K562 (cell line): ENCODE measurements around the gene SEH1L. TPM values are rescaled to one million over a fixed set of nuclear protein-coding genes. Genes with fewer than 3 reads are reported as not detected.

Experiments used
- ATAC-seq: fragments of 200-7000 bp; cut with Tn5 transposase; 3 replicates; pipeline ENCODE4 v1.9.1; 2020; ENCODE audit warnings: moderate library complexity
- BruUV-seq: library from RNA; stranded (reverse); fragments of 400-500 nt; replicated peaks from 2 replicates; lab custom pipeline; 2021; lab: Mats Ljungman, UMichigan
- CTCF ChIA-PET: fragments of 300-600 bp; formaldehyde crosslinking; extraction: SDS; loops from one replicate; lab custom pipeline; 2021; ENCODE audit warnings: low intra/inter-chr PET ratio; lab: Yijun Ruan, JAX
- POLR2A ChIA-PET: fragments of 300-600, 350-650 bp; sonication (Branson Sonifier 250); formaldehyde crosslinking; extraction: SDS; loops from one replicate; lab custom pipeline; 2021; ENCODE audit warnings: antibody characterized with exemption, inconsistent platforms; lab: Yijun Ruan, JAX
- DNase-seq, 4 experiments: peaks; one replicate each; pipeline versions ENCODE4 v3.0.0 to v3.0.0-alpha.2; 2011 to 2018; ENCODE audit warnings: low spot score in 3 of 4, mixed read lengths in 3 of 4; ENCODE audit errors: extremely low read depth in 1 of 4
- FAIRE-seq: peaks from 2 replicates; lab custom pipeline; 2011; peaks lifted over from hg19 to GRCh38; lab: Jason Lieb, UNC
- H2AFZ ChIP-seq: 2 replicates; pipeline ENCODE4 v1.6.0; 2011; ENCODE audit warnings: low read depth, low read length, control low read depth, inconsistent platforms
- H3K27ac ChIP-seq: fragments of 200-600 bp; 3 replicates; pipeline ENCODE4 v1.8.0; 2011; ENCODE audit warnings: low read depth, mild to moderate bottlenecking, control low read depth, inconsistent platforms, low read length, moderate library complexity, mixed read lengths; ENCODE audit errors: extremely low read depth
- H3K27me3 ChIP-seq, 2 experiments: fragments of 300-600 bp in 1 of 2; 2 replicates in 1 of 2; 3 replicates in 1 of 2; pipeline versions ENCODE4 v1.6.0 to v1.8.0; 2011; ENCODE audit warnings: inconsistent platforms in 2 of 2, low read length in 2 of 2, mild to moderate bottlenecking in 1 of 2, mixed read lengths in 1 of 2, moderate library complexity in 1 of 2; ENCODE audit not compliant: control insufficient read depth in 2 of 2, insufficient read depth in 2 of 2
- H3K36me3 ChIP-seq: fragments of 300-600 bp; 3 replicates; pipeline ENCODE4 v1.8.0; 2011; ENCODE audit warnings: mild to moderate bottlenecking, low read length, inconsistent platforms; ENCODE audit not compliant: control insufficient read depth, insufficient read depth
- H3K4me1 ChIP-seq, 2 experiments: fragments of 200-600 bp in 1 of 2; replicated peaks in 1 of 2; 2 replicates in 1 of 2; 3 replicates in 1 of 2; pipeline versions ENCODE4 v1.5.1 to v1.8.0; 2011; ENCODE audit warnings: inconsistent platforms in 2 of 2, low read length in 2 of 2, mild to moderate bottlenecking in 1 of 2, mixed read lengths in 1 of 2, moderate library complexity in 1 of 2; ENCODE audit not compliant: control insufficient read depth in 2 of 2, insufficient read depth in 2 of 2
- H3K4me2 ChIP-seq: 2 replicates; pipeline ENCODE4 v1.6.1; 2011; ENCODE audit warnings: low read length, control low read depth, inconsistent platforms, mixed read lengths; ENCODE audit not compliant: insufficient read depth
- H3K4me3 ChIP-seq: fragments of 200-600 bp; sonication (generic), shearing (Covaris generic); 2 replicates; pipeline ENCODE4 v1.5.1; 2016; ENCODE audit warnings: control low read depth, inconsistent platforms
- H3K79me2 ChIP-seq: fragments of 200-600 bp; 3 replicates; pipeline ENCODE4 v1.8.0; 2011; ENCODE audit warnings: low read length, inconsistent platforms; ENCODE audit not compliant: control insufficient read depth, insufficient read depth
- H3K9ac ChIP-seq, 2 experiments: 2 replicates each; pipeline versions ENCODE4 v1.6.0 to v1.6.1; 2011; ENCODE audit warnings: low read depth in 2 of 2, low read length in 2 of 2, control low read depth in 1 of 2, inconsistent platforms in 1 of 2, mild to moderate bottlenecking in 1 of 2, mixed read lengths in 1 of 2; ENCODE audit not compliant: insufficient read depth in 1 of 2
- H3K9me1 ChIP-seq: one replicate; pipeline ENCODE4 v1.6.0; 2011; ENCODE audit warnings: inconsistent platforms, mild to moderate bottlenecking, low read length, moderate library complexity; ENCODE audit not compliant: control insufficient read depth, insufficient read depth
- H3K9me3 ChIP-seq: replicated peaks from 2 replicates; pipeline ENCODE4 v1.5.1; 2011; ENCODE audit warnings: low read depth, low read length, inconsistent platforms; ENCODE audit not compliant: control insufficient read depth, insufficient read depth
- H4K20me1 ChIP-seq: replicated peaks from 2 replicates; pipeline ENCODE4 v1.6.1; 2011; ENCODE audit warnings: low read length, inconsistent platforms, mixed read lengths; ENCODE audit not compliant: control insufficient read depth, insufficient read depth
- CHD1 ChIP-seq: fragments of 200-600 bp; sonication (generic); IDR thresholded peaks from one replicate; pipeline ENCODE4 v1.6.1; 2012; ENCODE audit warnings: mild to moderate bottlenecking, moderate library complexity, low read length, inconsistent platforms
- MBD2 ChIP-seq: sonication (generic); IDR thresholded peaks from 2 replicates; pipeline ENCODE4 v1.6.1; 2016; ENCODE audit warnings: low read depth, borderline replicate concordance
- MXI1 ChIP-seq: IDR thresholded peaks from 2 replicates; pipeline ENCODE4 v1.6.1; 2011; ENCODE audit warnings: low read depth, mild to moderate bottlenecking, improper control_type of control experiment, low read length
- PURB ChIP-seq: sonication (generic); formaldehyde crosslinking; IDR thresholded peaks from 2 replicates; pipeline ENCODE4 v1.9.0; 2021; ENCODE audit warnings: low read depth, mild to moderate bottlenecking, missing genetic modification reagents
- SMAD4 ChIP-seq: fragments of 250-450 bp; sonication (Bioruptor Pico); conservative IDR thresholded peaks from 2 replicates; pipeline ENCODE4 v1.8.0; 2021; ENCODE audit warnings: inconsistent platforms, mild to moderate bottlenecking, moderate library complexity
- ZBTB9 ChIP-seq: fragments of 450-650 bp; formaldehyde crosslinking; IDR thresholded peaks from 2 replicates; pipeline ENCODE4 v1.4.0; 2020; ENCODE audit warnings: mild to moderate bottlenecking, moderate library complexity
- in situ Hi-C: fragments of 300-500 bp; cut with MboI; formaldehyde crosslinking; loops from 4 replicates; pipeline ENCODE4 v1.15.0; 2018; ENCODE audit warnings: inconsistent platforms, mixed read lengths
- intact Hi-C: fragments of 100-400 bp; cut with micrococcal nuclease; formaldehyde crosslinking; loops from 2 replicates; pipeline ENCODE4 v1.14.2; 2022
- polyA plus RNA-seq, 8 experiments: library from polyadenylated mRNA; depleted of rRNA in 4 of 8; stranded (reverse) in 5 of 8; unstranded in 3 of 8; fragments of >200 nt; fragmentation: Nextera tagmentation in 2 of 8; fragmentation: Illumina TruSeq in 1 of 8; extraction: Ambion mirVana in 2 of 8; extraction: Trizol in 1 of 8; gene quantifications; 2 replicates each; pipeline versions ENCODE4 v1.2.1 to v1.2.3, GENCODE V29; 2011 to 2014; ENCODE audit warnings: inconsistent platforms in 1 of 8, missing spikeins in 1 of 8
- total RNA-seq, 7 experiments: library from RNA; depleted of rRNA in 6 of 7; stranded (reverse); fragments of >200 nt in 6 of 7; fragmentation: Illumina TruSeq in 2 of 7; extraction: Trizol in 2 of 7; gene quantifications; 2 replicates each; pipeline versions ENCODE4 v1.2.1 to v1.2.3, GENCODE V29; 2011 to 2021; ENCODE audit warnings: low replicate concordance in 1 of 7
- TF ChIP-seq, protein P1 (sequence below): fragments of 250-450 bp; sonication (Bioruptor Pico); IDR thresholded peaks from 2 replicates; pipeline ENCODE4 v1.9.0; 2021; ENCODE audit warnings: mild to moderate bottlenecking, inconsistent platforms
- TF ChIP-seq, protein P2 (sequence below): sonication (generic); formaldehyde crosslinking; IDR thresholded peaks from 2 replicates; pipeline ENCODE4 v1.8.0; 2022; ENCODE audit warnings: missing genetic modification reagents, mild to moderate bottlenecking, borderline replicate concordance

Gene SEH1L
- total and polyA plus RNA-seq, 9 of the 15 experiments (the other 6 are each of a cell fraction or from before 2014, with no cell fraction given) = 62.2 to 180 (median 108) TPM

DNA sequence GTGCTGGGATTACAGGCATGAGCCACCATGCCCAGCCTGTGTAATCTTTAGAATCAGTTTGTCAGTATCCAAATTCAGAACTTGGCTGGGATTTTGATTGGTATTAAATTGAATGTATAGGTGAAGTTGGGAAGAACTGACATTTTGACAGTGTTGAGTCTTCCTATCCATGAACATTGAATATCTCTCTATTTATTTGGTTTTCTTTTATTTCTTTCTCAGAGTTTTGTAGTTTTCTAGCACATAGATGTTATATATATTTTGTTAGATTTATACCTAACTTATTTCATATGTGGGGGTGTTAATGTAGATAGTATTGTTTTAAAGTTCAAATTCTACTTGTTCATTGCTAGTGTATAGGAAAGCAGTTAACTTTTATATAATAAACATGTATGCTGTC lies 74.8 kb downstream of the SEH1L start:
- POLR2A ChIA-PET = interaction anchor here (0.7 to 1.6 kb wide), 3 partner anchors 11 to 32 kb away, joined by 3 to 5 read pairs (median 3); partner anchors contain the start of gene CEP192
- intact Hi-C loops = no loop called here
- H2AFZ ChIP-seq = no peak overlapping the region
- CTCF ChIA-PET = no interaction called here
- no peaks in the 10 kb centered on the region for H3K9me1 ChIP-seq
- no peaks in the 10 kb centered on the region for H3K4me1 ChIP-seq
- no peak for TF ChIP-seq CHD1
- TF ChIP-seq PURB (CRISPR knock-in tag) = no peak
- TF ChIP-seq, protein P1, sequence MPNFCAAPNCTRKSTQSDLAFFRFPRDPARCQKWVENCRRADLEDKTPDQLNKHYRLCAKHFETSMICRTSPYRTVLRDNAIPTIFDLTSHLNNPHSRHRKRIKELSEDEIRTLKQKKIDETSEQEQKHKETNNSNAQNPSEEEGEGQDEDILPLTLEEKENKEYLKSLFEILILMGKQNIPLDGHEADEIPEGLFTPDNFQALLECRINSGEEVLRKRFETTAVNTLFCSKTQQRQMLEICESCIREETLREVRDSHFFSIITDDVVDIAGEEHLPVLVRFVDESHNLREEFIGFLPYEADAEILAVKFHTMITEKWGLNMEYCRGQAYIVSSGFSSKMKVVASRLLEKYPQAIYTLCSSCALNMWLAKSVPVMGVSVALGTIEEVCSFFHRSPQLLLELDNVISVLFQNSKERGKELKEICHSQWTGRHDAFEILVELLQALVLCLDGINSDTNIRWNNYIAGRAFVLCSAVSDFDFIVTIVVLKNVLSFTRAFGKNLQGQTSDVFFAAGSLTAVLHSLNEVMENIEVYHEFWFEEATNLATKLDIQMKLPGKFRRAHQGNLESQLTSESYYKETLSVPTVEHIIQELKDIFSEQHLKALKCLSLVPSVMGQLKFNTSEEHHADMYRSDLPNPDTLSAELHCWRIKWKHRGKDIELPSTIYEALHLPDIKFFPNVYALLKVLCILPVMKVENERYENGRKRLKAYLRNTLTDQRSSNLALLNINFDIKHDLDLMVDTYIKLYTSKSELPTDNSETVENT (CRISPR knock-in tag) = no peak
- no peak for TF ChIP-seq MBD2
- no peak for TF ChIP-seq MXI1
- TF ChIP-seq SMAD4 (CRISPR knock-in tag) = no peak
- TF ChIP-seq, protein P2, sequence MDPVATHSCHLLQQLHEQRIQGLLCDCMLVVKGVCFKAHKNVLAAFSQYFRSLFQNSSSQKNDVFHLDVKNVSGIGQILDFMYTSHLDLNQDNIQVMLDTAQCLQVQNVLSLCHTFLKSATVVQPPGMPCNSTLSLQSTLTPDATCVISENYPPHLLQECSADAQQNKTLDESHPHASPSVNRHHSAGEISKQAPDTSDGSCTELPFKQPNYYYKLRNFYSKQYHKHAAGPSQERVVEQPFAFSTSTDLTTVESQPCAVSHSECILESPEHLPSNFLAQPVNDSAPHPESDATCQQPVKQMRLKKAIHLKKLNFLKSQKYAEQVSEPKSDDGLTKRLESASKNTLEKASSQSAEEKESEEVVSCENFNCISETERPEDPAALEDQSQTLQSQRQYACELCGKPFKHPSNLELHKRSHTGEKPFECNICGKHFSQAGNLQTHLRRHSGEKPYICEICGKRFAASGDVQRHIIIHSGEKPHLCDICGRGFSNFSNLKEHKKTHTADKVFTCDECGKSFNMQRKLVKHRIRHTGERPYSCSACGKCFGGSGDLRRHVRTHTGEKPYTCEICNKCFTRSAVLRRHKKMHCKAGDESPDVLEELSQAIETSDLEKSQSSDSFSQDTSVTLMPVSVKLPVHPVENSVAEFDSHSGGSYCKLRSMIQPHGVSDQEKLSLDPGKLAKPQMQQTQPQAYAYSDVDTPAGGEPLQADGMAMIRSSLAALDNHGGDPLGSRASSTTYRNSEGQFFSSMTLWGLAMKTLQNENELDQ (CRISPR knock-in tag) = no peak
- TF ChIP-seq ZBTB9 (CRISPR knock-in tag) = no peak
- H3K27me3 ChIP-seq = no peaks in the 10 kb centered on the region
- no peak overlapping the region for H3K4me2 ChIP-seq
- DNase-seq = no peak
- in situ Hi-C loops = no loop called here
- peaks cover 75% of the 10 kb centered on the region for H3K36me3 ChIP-seq
- no peaks in the 10 kb centered on the region for H4K20me1 ChIP-seq
- no peak overlapping the region for H3K4me3 ChIP-seq
- ATAC-seq = no peak
- no peak overlapping the region for H3K27ac ChIP-seq
- peaks cover 45% of the 10 kb centered on the region for H3K79me2 ChIP-seq
- H3K9ac ChIP-seq = no peak overlapping the region
- H3K9me3 ChIP-seq = no peaks in the 10 kb centered on the region
- no TSS peak for BruUV-seq
- FAIRE-seq = no peak
